ENCODE results near the gene OR2A5. TPM values are rescaled to one million over a fixed set of nuclear protein-coding genes. Genes with fewer than 3 reads are reported as not detected.
"Not testable (repeated sequence)": the region's sequence is repeated elsewhere in the genome, so short reads cannot be mapped to it uniquely, and the experiment has no call there.

The OR2A5 gene
- total and polyA plus RNA-seq, 5 experiments from 2014 or later, result 0.05 TPM; not detected in 4

DNA sequence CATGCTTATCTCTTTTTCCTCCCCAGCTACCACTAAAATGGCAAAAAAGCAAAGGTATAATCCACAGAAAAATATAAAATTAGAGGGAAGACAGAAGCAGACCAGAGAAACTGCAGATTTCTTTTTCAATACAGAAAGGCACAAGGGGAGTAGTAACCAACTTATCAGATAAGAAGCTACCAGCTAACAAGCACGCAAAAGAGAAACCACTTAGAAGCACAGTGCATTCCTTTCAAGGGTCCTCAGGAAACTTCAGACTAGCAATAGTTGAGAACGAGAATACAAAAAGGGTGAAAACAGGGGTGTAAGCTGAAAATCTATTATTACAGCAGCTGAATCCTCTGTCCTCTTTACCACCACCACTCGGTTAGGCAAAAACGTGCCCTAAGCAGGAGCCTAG lies 9.9 kb upstream of the OR2A5 start:
- ATAC-seq (no peak), DNase-seq (no peak)
- Mint-ChIP-seq H3K4me3 (no peak overlapping the region), H3K27ac (no peak overlapping the region), H3K4me1 (no peaks in the 10 kb centered on the region), H3K27me3 (peaks cover 1 to 19% (median 14%) of the 10 kb centered on the region in 5 donors), H3K36me3 (no peaks in the 10 kb centered on the region), H3K9me3 (peaks cover 0 to 1% (median 0%) of the 10 kb centered on the region in 9 donors)
- POLR2A ChIA-PET, result no interaction called here

DNA sequence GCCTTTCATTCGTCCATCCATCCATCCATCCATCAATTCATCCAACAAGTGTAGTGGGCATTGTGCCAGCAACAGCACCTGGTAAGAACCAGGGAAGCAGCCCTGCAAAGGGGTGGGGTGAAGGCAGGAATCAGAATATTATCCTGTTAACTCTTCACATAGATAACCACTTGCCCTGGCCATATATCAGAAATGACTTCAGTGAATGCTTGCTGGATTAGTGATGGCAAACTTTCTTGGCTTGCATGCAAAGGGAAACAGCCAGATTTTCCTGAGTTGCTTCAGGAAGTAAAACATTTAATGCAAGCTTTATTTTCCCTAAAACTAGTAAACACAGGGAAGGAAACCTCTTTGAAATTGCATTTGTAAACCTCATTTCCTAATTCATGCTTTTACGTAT lies 743 bp downstream of the OR2A5 start:
- peaks cover 0 to 26% (median 12%) of the 10 kb centered on the region in 5 donors for H3K27me3 Mint-ChIP-seq
- H3K4me1 Mint-ChIP-seq, result no peaks in the 10 kb centered on the region
- H3K9me3 Mint-ChIP-seq, result peaks cover 0 to 2% (median 0%) of the 10 kb centered on the region in 9 donors
- ATAC-seq (no peak), DNase-seq (no peak)
- H3K27ac Mint-ChIP-seq, result no peak overlapping the region
- POLR2A ChIA-PET, result no interaction called here
- H3K4me3 Mint-ChIP-seq, result no peak overlapping the region
- H3K36me3 Mint-ChIP-seq, result no peaks in the 10 kb centered on the region

DNA sequence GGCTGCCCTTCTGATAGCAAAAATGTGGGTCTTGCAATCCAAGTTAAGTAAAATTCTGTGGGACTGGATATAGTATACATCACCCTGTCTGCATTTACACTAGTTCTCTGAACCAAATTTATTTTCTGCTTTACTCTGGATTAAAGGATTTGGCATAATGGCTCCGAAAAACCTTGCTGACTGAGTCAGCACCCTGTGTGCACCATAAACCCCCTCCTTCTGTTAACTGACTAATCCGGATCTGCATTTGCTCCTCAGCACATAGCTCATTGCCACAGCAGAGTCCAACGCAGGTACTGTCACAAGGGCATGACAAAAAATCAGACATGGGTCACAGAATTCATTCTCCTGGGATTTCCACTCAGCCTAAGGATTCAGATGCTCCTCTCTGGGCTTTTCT lies 1.3 kb downstream of the OR2A5 start:
- DNase-seq (no peak), ATAC-seq (no peak)
- Mint-ChIP-seq H3K4me3 (no peak overlapping the region), H3K27me3 (peaks cover 0 to 26% (median 12%) of the 10 kb centered on the region in 5 donors), H3K9me3 (peaks cover 0 to 2% (median 0%) of the 10 kb centered on the region in 9 donors), H3K36me3 (no peaks in the 10 kb centered on the region), H3K4me1 (no peaks in the 10 kb centered on the region), H3K27ac (no peak overlapping the region)
- POLR2A ChIA-PET, result no interaction called here

GRCh38 chr7:144050884-144051283 lies 2.1 kb downstream of the OR2A5 start:
- H3K4me1 Mint-ChIP-seq, H3K36me3 Mint-ChIP-seq: not testable (repeated sequence)

GRCh38 chr7:144057954-144058353 lies 9.2 kb downstream of the OR2A5 start:
- no peak overlapping the region for H3K4me3 Mint-ChIP-seq
- H3K27me3 Mint-ChIP-seq, result peaks cover 5 to 40% (median 15%) of the 10 kb centered on the region in 5 donors
- DNase-seq (no peak), ATAC-seq (no peak)
- H3K9me3 Mint-ChIP-seq, result peaks cover 0 to 13% (median 7%) of the 10 kb centered on the region in 9 donors
- no peak overlapping the region for H3K27ac Mint-ChIP-seq
- no peaks in the 10 kb centered on the region for H3K4me1 Mint-ChIP-seq
- POLR2A ChIA-PET, result no interaction called here
- peaks cover 2 to 10% (median 5%) of the 10 kb centered on the region in 3 donors for H3K36me3 Mint-ChIP-seq

More at GRCh38 chr7:144050884-144051283, 2.1 kb downstream of the OR2A5 start:
- H3K4me3 Mint-ChIP-seq, DNase-seq, ATAC-seq, H3K27ac Mint-ChIP-seq, H3K9me3 Mint-ChIP-seq, POLR2A ChIA-PET: not testable (repeated sequence)
- H3K27me3 Mint-ChIP-seq, result peaks cover 0 to 29% (median 19%) of the 10 kb centered on the region in 5 donors

DNA sequence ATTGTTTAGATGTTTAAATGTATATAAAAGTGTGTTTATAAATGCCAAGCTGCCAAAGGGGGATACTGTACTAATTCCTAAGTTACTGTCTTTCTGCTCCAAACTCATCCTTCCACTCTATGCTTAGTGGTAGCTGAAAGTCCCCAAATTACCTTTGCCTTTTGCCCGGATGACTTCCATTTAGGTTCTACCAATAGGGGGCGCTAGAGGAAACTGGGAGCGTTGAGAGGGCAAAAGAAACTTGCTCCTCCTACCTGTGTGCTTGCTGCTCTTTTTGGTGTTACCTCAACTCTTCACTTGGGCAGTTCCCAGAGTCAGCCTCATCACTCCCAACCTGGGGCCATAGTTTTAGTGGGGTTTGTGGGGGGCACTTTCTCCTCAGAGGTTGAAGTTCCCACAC lies 15.0 kb downstream of the OR2A5 start:
- Mint-ChIP-seq H3K4me3 (no peak overlapping the region), H3K9me3 (peaks cover 0 to 11% (median 7%) of the 10 kb centered on the region in 9 donors), H3K27me3 (peaks cover 4 to 42% (median 21%) of the 10 kb centered on the region in 5 donors), H3K4me1 (no peaks in the 10 kb centered on the region), H3K27ac (peak overlapping the region in 1 of 10 donors; percentile 41), H3K36me3 (peaks cover 2 to 10% (median 5%) of the 10 kb centered on the region in 3 donors)
- DNase-seq (no peak), ATAC-seq (no peak)
- POLR2A ChIA-PET, result no interaction called here

DNA sequence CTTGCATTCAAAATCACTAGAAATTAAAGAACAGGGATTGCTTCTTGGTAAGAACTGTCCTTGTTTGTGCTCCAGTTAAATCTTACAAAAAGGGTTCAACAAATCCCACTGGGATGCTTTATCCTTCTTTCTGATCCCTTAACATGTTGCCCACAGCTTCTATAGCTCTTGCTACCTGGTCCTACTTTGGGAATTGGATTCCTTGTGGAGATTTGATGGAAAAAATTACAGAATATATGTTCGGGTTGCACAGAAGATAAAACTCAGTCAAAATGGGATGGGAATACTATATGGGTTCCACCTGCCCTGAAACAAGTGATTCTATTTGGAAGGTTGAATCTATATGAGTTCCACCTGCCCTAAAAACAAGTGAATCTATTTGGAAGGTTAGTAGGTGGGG lies 20.8 kb downstream of the OR2A5 start, which contains the start of gene OR2A25:
TSS of gene OR2A25 (plus strand) at position 301 of the 400 bp plus-strand sequence. CDS start 4,409 bp downstream, outside the sequence.
- ATAC-seq, result no peak
- Mint-ChIP-seq H3K9me3 (no peaks in the 10 kb centered on the region), H3K27me3 (peaks cover 2 to 14% (median 3%) of the 10 kb centered on the region in 5 donors), H3K4me3 (no peak within 1 kb of the TSS), H3K27ac (no peak within 1 kb of the TSS), H3K36me3 (no peaks in the 10 kb centered on the region), H3K4me1 (no peaks in the 10 kb centered on the region)
- DNase-seq, result no peak
- POLR2A ChIA-PET, result no interaction called here

DNA sequence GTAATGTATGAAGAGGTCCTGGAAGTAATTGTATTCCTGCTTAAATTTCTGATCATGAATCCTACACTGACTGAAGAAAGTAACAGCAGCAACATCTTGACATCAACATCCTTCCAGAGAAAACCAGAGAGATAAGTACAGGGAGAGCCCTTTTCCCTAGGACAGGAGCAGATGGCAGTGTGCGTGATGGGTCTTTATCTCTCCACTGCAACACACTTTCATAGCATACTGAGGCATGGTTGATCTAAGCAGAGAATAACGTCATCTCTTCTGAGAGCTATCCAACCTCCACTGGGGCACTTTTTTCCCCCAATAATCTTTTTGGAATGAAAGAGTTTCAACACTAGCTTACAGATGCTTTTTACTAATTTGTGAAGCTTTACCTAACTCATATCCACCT lies 21.2 kb downstream of the OR2A5 start:
- H3K27me3 Mint-ChIP-seq, result peaks cover 2 to 14% (median 5%) of the 10 kb centered on the region in 5 donors
- no peak overlapping the region for H3K27ac Mint-ChIP-seq
- H3K9me3 Mint-ChIP-seq, result no peaks in the 10 kb centered on the region
- POLR2A ChIA-PET, result no interaction called here
- DNase-seq (no peak), ATAC-seq (no peak)
- no peaks in the 10 kb centered on the region for H3K4me1 Mint-ChIP-seq
- H3K4me3 Mint-ChIP-seq, result no peak overlapping the region
- H3K36me3 Mint-ChIP-seq, result no peaks in the 10 kb centered on the region

DNA sequence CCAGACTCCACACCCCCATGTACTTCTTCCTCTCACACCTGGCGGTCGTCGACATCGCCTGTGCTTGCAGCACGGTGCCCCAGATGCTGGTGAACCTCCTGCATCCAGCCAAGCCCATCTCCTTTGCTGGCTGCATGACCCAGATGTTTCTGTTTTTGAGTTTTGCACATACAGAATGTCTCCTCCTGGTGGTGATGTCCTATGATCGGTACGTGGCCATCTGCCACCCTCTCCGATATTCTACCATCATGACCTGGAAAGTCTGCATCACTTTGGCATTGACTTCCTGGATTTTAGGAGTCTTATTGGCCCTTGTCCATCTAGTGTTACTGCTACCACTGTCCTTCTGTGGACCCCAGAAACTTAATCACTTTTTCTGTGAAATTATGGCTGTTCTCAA lies 25.6 kb downstream of the OR2A5 start:
- no peaks in the 10 kb centered on the region for H3K4me1 Mint-ChIP-seq
- H3K4me3 Mint-ChIP-seq, result no peak overlapping the region
- no peaks in the 10 kb centered on the region for H3K36me3 Mint-ChIP-seq
- H3K27ac Mint-ChIP-seq, result peak overlapping the region in 1 of 10 donors; percentile 13
- POLR2A ChIA-PET, result no interaction called here
- ATAC-seq, result no peak
- no peak for DNase-seq
- peaks cover 1 to 10% (median 5%) of the 10 kb centered on the region in 5 donors for H3K27me3 Mint-ChIP-seq
- H3K9me3 Mint-ChIP-seq, result peaks cover 0 to 2% (median 0%) of the 10 kb centered on the region in 9 donors

DNA sequence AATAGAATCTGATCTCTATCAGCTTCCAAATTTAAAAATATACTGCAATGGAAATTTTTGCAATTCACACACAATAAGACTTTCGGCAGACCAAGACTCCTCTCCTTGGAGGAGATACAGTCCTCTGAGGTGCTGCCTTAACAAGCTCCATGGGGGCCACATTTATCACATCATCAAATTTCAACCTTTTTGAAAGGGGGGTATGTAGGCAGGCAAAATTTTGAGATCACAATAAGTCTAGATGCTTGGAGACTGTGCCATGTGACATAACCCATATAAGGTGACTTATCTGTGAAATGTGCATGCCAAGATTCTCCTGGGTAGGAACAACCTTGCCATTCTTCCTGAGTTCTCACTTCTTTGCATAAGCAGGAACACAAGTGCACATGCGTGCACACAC lies 37.2 kb downstream of the OR2A5 start, which contains the start of gene OR2A12:
TSS of gene OR2A12 (plus strand) at position 301 of the 400 bp plus-strand sequence. CDS start 8,830 bp downstream, outside the sequence.
- Mint-ChIP-seq H3K4me3 (no peak within 1 kb of the TSS), H3K4me1 (no peaks in the 10 kb centered on the region), H3K9me3 (peaks cover 0 to 10% (median 2%) of the 10 kb centered on the region in 9 donors), H3K27ac (no peak within 1 kb of the TSS), H3K27me3 (peaks cover 0 to 11% (median 0%) of the 10 kb centered on the region in 5 donors), H3K36me3 (peaks cover 0 to 4% (median 0%) of the 10 kb centered on the region in 3 donors)
- DNase-seq, result no peak
- ATAC-seq, result no peak
- POLR2A ChIA-PET, result no interaction called here

DNA sequence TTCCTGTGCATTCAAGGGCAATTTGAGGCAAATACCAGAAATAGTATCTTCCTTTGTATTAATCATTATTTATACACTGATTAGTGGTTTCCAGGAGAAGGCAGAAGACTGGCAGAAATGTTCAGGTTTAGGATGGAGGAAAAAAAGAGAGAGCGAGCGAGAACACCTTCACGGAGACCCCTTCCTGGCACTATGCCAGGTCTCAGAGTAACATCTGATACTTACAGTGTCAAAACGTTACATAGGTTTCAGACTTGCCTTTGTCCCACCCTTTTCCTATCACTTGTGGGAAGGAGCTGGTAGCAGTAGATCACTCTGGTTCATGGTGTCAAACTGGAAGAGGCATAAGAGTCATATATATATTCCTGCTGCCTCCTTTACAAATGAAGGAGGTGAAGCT lies 38.0 kb downstream of the OR2A5 start:
- peaks cover 0 to 11% (median 2%) of the 10 kb centered on the region in 9 donors for H3K9me3 Mint-ChIP-seq
- POLR2A ChIA-PET, result no interaction called here
- H3K27ac Mint-ChIP-seq, result no peak overlapping the region
- no peaks in the 10 kb centered on the region for H3K4me1 Mint-ChIP-seq
- H3K36me3 Mint-ChIP-seq, result peaks cover 0 to 4% (median 0%) of the 10 kb centered on the region in 3 donors
- DNase-seq, result no peak
- no peak overlapping the region for H3K4me3 Mint-ChIP-seq
- peaks cover 0 to 12% (median 4%) of the 10 kb centered on the region in 5 donors for H3K27me3 Mint-ChIP-seq
- no peak for ATAC-seq

GRCh38 chr7:144087230-144087629 lies 38.5 kb downstream of the OR2A5 start:
- Mint-ChIP-seq H3K9me3 (peaks cover 0 to 12% (median 2%) of the 10 kb centered on the region in 9 donors), H3K27me3 (peaks cover 0 to 9% (median 4%) of the 10 kb centered on the region in 5 donors), H3K4me3 (no peak overlapping the region), H3K36me3 (peaks cover 0 to 4% (median 0%) of the 10 kb centered on the region in 3 donors), H3K27ac (no peak overlapping the region), H3K4me1 (no peaks in the 10 kb centered on the region)
- DNase-seq (no peak), ATAC-seq (no peak)
- POLR2A ChIA-PET, result no interaction called here

DNA sequence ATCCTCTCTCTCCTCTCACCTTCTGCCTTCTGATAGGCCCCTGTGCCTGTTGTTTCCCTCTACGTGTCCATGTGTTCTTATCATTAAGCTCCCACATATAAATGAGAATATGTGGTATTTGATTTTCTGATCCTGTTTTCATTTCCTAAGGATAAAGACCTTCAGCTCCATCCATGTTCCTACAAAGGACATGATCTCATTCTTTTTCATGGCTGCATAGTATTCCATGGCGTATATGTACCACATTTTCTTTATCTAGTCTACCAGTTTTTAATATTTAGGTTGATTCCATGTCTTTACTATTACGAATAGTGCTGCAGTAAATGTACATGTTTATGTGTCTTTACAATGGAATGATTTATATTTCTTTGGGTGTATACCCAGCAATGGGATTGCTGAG lies 41.9 kb downstream of the OR2A5 start:
- Mint-ChIP-seq H3K4me1 (no peaks in the 10 kb centered on the region), H3K27ac (no peak overlapping the region), H3K4me3 (no peak overlapping the region), H3K9me3 (peaks cover 0 to 16% (median 5%) of the 10 kb centered on the region in 9 donors), H3K27me3 (peaks cover 1 to 18% (median 6%) of the 10 kb centered on the region in 5 donors), H3K36me3 (peaks cover 0 to 4% (median 0%) of the 10 kb centered on the region in 3 donors)
- ATAC-seq, result no peak
- no peak for DNase-seq
- POLR2A ChIA-PET, result no interaction called here

GRCh38 chr7:144098776-144099175 lies 50.0 kb downstream of the OR2A5 start:
- no peak overlapping the region for H3K4me3 Mint-ChIP-seq
- H3K27me3 Mint-ChIP-seq, result peaks cover 0 to 14% (median 3%) of the 10 kb centered on the region in 5 donors
- DNase-seq, result no peak
- peaks cover 0 to 12% (median 2%) of the 10 kb centered on the region in 9 donors for H3K9me3 Mint-ChIP-seq
- ATAC-seq, result no peak
- POLR2A ChIA-PET, result no interaction called here
- H3K27ac Mint-ChIP-seq, result no peak overlapping the region
- no peaks in the 10 kb centered on the region for H3K36me3 Mint-ChIP-seq
- peaks cover 7 to 17% (median 10%) of the 10 kb centered on the region in 4 donors for H3K4me1 Mint-ChIP-seq
